NOMO-1 (cell line): ENCODE measurements around the gene CLEC4C.
A peak's percentile ranks its signal among the peaks of the same experiment; 100 is the strongest.
"Not testable (repeated sequence)": the region's sequence is repeated elsewhere in the genome, so short reads cannot be mapped to it uniquely, and the experiment has no call there.

ENCODE experiments used
- DNase-seq, 2 experiments: peaks; one replicate each; lab custom pipeline; 2025; ENCODE audit not compliant: unreplicated experiment in 2 of 2; lab: John Stamatoyannopoulos, UW

The CLEC4C gene

GRCh38 chr12:7747246-7747645, at the start of gene CLEC4C:
CLEC4C (minus strand) TSS chr12:7747375; CDS start chr12:7747348, 27 bp downstream.
- peak; percentile 23 to 53 for DNase-seq

GRCh38 chr12:7793211-7793610, 46.0 kb upstream of the CLEC4C start:
- peak in 1 of 2 experiments; percentile 64 for DNase-seq

GRCh38 chr12:7788884-7789528, 41.8 kb upstream of the CLEC4C start, which contains the start of gene NANOG:
NANOG (plus strand) TSS chr12:7789402; CDS start chr12:7789615, 213 bp downstream.
- not testable (repeated sequence) for DNase-seq

GRCh38 chr12:7788294-7788660, 41.1 kb upstream of the CLEC4C start:
- DNase-seq = no peak

- DNase-seq = peak in 1 of 2 experiments; percentile 70
These were observed 40.6 kb upstream of the CLEC4C start for GRCh38 chr12:7787574-7788293.

GRCh38 chr12:7784701-7785100, 37.5 kb upstream of the CLEC4C start:
- DNase-seq = peak in 1 of 2 experiments; percentile 65

GRCh38 chr12:7783433-7783832, 36.3 kb upstream of the CLEC4C start:
- not testable (repeated sequence) for DNase-seq

GRCh38 chr12:7782055-7782454, 34.9 kb upstream of the CLEC4C start:
- DNase-seq = no peak

- no peak for DNase-seq
These were observed 34.1 kb upstream of the CLEC4C start for GRCh38 chr12:7781274-7781673.

GRCh38 chr12:7769999-7770398, 22.8 kb upstream of the CLEC4C start:
- DNase-seq = no peak

GRCh38 chr12:7758766-7759140, 11.6 kb upstream of the CLEC4C start:
- DNase-seq = no peak

- DNase-seq = no peak
These were observed 9.8 kb upstream of the CLEC4C start for GRCh38 chr12:7756993-7757392.

GRCh38 chr12:7755668-7756067, 8.5 kb upstream of the CLEC4C start:
- not testable (repeated sequence) for DNase-seq

- DNase-seq = peak; percentile 61 to 88
These were observed 5.1 kb upstream of the CLEC4C start for GRCh38 chr12:7751941-7752922.

GRCh38 chr12:7751394-7751793, 4.2 kb upstream of the CLEC4C start:
- no peak for DNase-seq

GRCh38 chr12:7750350-7750749, 3.2 kb upstream of the CLEC4C start:
- DNase-seq = no peak

- DNase-seq = no peak
These were observed 2.3 kb upstream of the CLEC4C start for GRCh38 chr12:7749442-7749841.

- DNase-seq = no peak
These were observed 1.7 kb upstream of the CLEC4C start for GRCh38 chr12:7748852-7749251.

- no peak for DNase-seq
These were observed 14.2 kb downstream of the CLEC4C start for GRCh38 chr12:7732993-7733392.

GRCh38 chr12:7731486-7731885, 15.7 kb downstream of the CLEC4C start:
- DNase-seq = no peak

- not testable (repeated sequence) for DNase-seq
These were observed 16.2 kb downstream of the CLEC4C start for GRCh38 chr12:7730984-7731383.
